GM12878 (cell line): ENCODE data around the gene PDE7B. TPM values are rescaled to one million over a fixed set of nuclear protein-coding genes. Genes with fewer than 3 reads are reported as not detected.

Experiments used
- CEBPZ ChIP-seq: fragments of 150-350 bp; IDR thresholded peaks from 2 replicates; pipeline ENCODE4 v1.6.1; 2016; ENCODE audit warnings: low read depth, low read length
- CHD2 ChIP-seq: IDR thresholded peaks from 2 replicates; pipeline ENCODE4 v1.6.1; 2011; ENCODE audit warnings: low read depth, low read length, improper control_type of control experiment, borderline replicate concordance
- CUX1 ChIP-seq: IDR thresholded peaks from 2 replicates; pipeline ENCODE4 v1.6.1; 2012; ENCODE audit warnings: improper control_type of control experiment, low read depth, low read length; ENCODE audit not compliant: insufficient replicate concordance
- ETV6 ChIP-seq, 2 experiments: fragments of 450-650 bp in 1 of 2; IDR thresholded peaks in 1 of 2; conservative IDR thresholded peaks in 1 of 2; 2 replicates each; pipeline ENCODE4 v1.6.1; 2014; ENCODE audit warnings: antibody characterized with exemption in 1 of 2, borderline replicate concordance in 1 of 2, low read depth in 1 of 2, mild to moderate bottlenecking in 1 of 2, moderate library complexity in 1 of 2
- MTA2 ChIP-seq: fragments of 450-650 bp; IDR thresholded peaks from 2 replicates; pipeline ENCODE4 v1.6.1; 2016; ENCODE audit warnings: low read depth, mild to moderate bottlenecking, moderate library complexity
- MYC ChIP-seq: IDR thresholded peaks from 2 replicates; pipeline ENCODE4 v1.6.1; 2011; ENCODE audit warnings: mild to moderate bottlenecking, low read length, moderate library complexity, inconsistent platforms; ENCODE audit not compliant: insufficient read depth, insufficient replicate concordance, insufficient read length, severe bottlenecking
- NFIC ChIP-seq: IDR thresholded peaks from 2 replicates; pipeline ENCODE4 v1.6.1; 2012; ENCODE audit warnings: low read depth, mild to moderate bottlenecking, inconsistent platforms, low read length, moderate library complexity
- ZNF274 ChIP-seq: IDR thresholded peaks from one replicate; pipeline ENCODE4 v1.8.0; 2011; ENCODE audit not compliant: insufficient read length, insufficient read depth
- ZNF384 ChIP-seq: IDR thresholded peaks from 2 replicates; pipeline ENCODE4 v1.6.1; 2012; ENCODE audit warnings: low read depth, mild to moderate bottlenecking, low read length, improper control_type of control experiment, borderline replicate concordance
- ZZZ3 ChIP-seq: IDR thresholded peaks from 2 replicates; pipeline ENCODE4 v1.6.1; 2011; ENCODE audit warnings: low read depth; ENCODE audit not compliant: control insufficient read depth, insufficient read length
- polyA plus RNA-seq, 11 experiments: library from polyadenylated mRNA; depleted of rRNA in 4 of 11; unstranded in 6 of 11; stranded (reverse) in 5 of 11; fragments of >200 nt; fragmentation: Nextera tagmentation in 4 of 11; fragmentation: Illumina TruSeq in 1 of 11; extraction: Ambion mirVana in 4 of 11; extraction: Trizol in 1 of 11; gene quantifications; 1 replicate in 1 of 11; 2 replicates in 10 of 11; pipeline versions ENCODE4 v1.2.1 to v1.2.3, GENCODE V29; 2011 to 2016; ENCODE audit warnings: inconsistent platforms in 2 of 11, missing spikeins in 2 of 11, low read depth in 1 of 11
- total RNA-seq, 4 experiments: library from RNA; depleted of rRNA in 3 of 4; stranded (reverse); fragments of >200 nt in 3 of 4; fragmentation: Illumina TruSeq in 1 of 4; extraction: Trizol in 1 of 4; gene quantifications; 2 replicates each; pipeline versions ENCODE4 v1.2.1 to v1.2.3, GENCODE V29; 2013 to 2021

The PDE7B gene
- total and polyA plus RNA-seq, 10 of the 15 experiments (the other 5 are each of a cell fraction or from before 2014, with no cell fraction given): not detected

- TF ChIP-seq CEBPZ (no peak), CUX1 (no peak), ZNF274 (no peak), MYC (no peak), NFIC (no peak), ZNF384 (no peak), ETV6 (conservative IDR thresholded peaks at IDR 0.05 in 1 of 2, IDR thresholded peaks at IDR 0.05 in 1 of 2; ENCODE audit: borderline replicate concordance in 1 of 2, low read depth in 1 of 2) (no peak), CHD2 (no peak), ZZZ3 (no peak), MTA2 (no peak)
These were observed 45.6 kb downstream of the PDE7B start (continued) for GRCh38 chr6:135897087-135897486.
